HG03354 (cell line): Measurements from ENCODE around the gene NACA.
"Not testable (repeated sequence)": the region's sequence is repeated elsewhere in the genome, so short reads cannot be mapped to it uniquely, and the experiment has no call there.

Source experiments
- ATAC-seq: cut with Tn5 transposase; IDR thresholded peaks from one replicate; pipeline ENCODE4 v1.9.1; 2021; ENCODE audit warnings: mild to moderate bottlenecking; ENCODE audit not compliant: unreplicated experiment, poor library complexity, severe bottlenecking

The NACA gene

GRCh38 chr12:56726196-56726675, 1.1 kb upstream of the NACA start:
- not testable (repeated sequence) for ATAC-seq

DNA sequence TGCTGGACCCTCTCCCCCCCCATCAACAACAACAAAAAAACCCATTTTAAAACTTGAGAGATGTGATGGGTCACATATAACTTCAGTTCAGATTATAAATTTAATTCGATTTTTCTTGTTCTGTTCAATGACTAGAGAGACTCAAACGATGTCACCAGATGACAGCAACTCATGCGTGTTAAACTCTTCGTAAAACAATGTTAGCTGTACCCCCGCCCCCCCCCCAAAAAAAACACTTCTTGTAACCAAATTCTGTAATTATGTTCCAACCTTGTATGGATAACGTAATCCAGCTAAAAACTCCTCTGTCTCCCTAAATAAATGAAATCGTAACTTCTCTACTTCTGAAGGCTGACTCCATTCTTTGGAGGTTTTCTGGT, 614 bp upstream of the NACA start:
- ATAC-seq: no peak

- no peak for ATAC-seq
Observed at GRCh38 chr12:56724701-56724971, 463 bp downstream of the NACA start.

DNA sequence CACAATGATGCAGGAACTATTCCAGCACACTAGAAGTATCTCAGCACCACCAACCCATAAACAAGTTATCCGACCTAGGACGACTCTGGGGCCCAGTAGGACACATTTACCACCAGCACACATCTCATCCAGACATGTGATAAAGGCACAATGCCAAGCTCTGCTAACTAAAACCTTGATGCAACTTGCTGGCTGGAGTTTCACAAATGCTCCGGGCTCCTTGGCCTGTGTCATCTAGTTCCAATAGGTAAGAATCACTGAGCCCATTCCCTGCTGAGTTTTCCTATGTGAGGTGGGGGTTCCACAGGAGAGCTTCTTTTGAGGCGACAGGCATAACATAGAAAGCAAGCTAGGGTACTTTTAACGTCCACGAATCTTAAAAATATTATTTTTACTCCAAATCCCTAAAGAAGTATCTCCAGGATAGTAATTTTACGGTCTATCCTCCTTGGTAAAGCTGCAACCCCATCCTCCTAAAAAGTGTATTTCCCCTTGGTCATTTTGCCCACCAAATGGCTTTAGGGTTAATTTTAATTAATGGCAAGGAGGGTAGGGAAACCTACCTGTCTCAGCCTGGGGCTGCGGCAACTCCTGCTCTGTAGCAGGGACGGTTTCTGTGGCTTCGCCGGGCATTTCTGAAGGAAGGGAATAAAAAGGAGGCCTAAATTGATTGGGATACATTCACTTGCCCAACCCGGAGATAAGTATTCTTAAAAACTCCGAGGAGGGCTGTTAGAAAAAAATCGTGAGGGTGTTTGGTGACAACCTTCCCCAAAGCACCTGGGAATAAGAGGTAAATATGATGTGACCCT, 1.0 kb downstream of the NACA start:
- ATAC-seq: no peak

- no peak for ATAC-seq
Observed at GRCh38 chr12:56723352-56723751, 1.7 kb downstream of the NACA start.

DNA sequence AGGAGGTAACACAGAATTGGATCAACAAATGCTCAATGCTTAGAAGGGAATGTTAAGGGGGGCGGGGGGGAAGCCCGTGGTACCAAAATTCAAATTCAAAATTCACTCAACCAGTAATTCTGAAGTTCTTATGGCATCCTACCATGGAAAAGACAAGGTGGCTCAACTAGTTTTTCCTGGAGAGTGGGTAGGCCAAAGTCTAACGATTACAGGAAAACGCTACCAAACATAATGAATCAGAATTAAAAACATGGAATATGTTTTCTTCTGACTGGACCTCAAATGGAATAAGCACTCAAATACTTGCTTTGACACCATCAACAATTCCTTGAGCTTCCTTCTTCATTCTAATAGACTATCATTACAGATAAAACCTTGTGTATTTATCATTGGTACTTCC, 2.3 kb downstream of the NACA start:
- ATAC-seq: no peak

GRCh38 chr12:56721721-56722120, 3.4 kb downstream of the NACA start:
- no peak for ATAC-seq

- no peak for ATAC-seq
Observed at GRCh38 chr12:56721216-56721615, 3.9 kb downstream of the NACA start.

DNA sequence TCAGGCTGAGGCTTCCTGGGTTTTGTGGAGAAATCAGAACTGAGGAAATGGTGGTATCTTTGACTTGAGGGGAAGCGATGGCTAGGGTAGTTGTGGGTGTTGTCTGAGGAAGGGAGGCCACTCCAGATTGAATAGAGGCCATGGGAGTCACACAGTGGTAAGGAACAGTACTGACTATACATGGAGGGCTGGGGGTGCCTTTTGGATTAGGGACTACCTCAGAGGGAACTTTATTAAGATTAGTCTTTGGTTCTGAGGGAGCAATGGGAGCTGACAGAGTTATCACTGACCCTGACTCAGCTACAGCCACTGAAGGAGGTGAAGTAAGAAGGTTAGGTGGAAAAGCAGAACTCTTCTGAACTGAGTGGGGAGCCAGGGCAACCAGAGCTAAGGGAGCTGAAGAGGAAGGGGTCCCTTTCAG, 4.4 kb downstream of the NACA start:
- no peak for ATAC-seq

DNA sequence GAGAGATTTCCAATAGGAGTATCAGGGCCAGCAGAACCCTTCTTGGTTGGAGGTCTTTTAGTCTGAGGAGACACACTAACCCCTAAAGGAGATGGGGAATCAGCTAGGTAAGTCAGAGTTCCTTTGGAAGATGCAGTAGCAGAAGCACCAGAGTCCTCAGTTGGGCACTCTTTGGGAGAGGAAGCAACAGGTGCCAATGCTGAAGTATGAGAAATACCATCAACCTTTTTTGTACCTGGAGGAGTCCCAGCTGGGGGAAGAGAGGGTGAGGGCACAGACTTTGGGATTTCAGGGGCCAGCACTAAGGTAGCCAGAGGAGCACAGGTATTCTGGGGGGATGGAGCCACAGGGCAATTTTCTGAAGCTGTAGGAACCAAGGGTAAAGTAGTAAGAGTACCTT, 6.0 kb downstream of the NACA start:
- no peak for ATAC-seq

GRCh38 chr12:56718636-56719035, 6.5 kb downstream of the NACA start:
- ATAC-seq: no peak

DNA sequence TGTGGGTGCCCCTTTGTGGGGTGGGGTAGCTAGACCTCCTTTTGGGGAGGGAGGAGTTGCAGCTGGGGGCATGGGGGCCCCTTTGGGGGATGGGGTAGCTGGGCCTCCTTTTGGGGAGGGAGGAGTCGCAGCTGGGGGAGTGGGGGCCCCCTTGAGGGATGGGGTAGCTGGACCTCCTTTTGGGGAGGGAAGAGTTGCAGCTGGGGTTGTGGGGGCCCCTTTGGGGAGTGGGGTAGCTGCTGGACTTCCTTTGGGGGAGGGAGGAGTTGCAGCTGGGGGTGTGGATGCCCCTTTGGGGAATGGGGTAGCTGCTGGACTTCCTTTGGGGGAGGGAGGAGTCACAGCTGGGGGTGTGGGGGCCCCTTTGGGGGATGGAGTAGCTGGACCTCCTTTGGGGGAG, 7.0 kb downstream of the NACA start:
- no peak for ATAC-seq

DNA sequence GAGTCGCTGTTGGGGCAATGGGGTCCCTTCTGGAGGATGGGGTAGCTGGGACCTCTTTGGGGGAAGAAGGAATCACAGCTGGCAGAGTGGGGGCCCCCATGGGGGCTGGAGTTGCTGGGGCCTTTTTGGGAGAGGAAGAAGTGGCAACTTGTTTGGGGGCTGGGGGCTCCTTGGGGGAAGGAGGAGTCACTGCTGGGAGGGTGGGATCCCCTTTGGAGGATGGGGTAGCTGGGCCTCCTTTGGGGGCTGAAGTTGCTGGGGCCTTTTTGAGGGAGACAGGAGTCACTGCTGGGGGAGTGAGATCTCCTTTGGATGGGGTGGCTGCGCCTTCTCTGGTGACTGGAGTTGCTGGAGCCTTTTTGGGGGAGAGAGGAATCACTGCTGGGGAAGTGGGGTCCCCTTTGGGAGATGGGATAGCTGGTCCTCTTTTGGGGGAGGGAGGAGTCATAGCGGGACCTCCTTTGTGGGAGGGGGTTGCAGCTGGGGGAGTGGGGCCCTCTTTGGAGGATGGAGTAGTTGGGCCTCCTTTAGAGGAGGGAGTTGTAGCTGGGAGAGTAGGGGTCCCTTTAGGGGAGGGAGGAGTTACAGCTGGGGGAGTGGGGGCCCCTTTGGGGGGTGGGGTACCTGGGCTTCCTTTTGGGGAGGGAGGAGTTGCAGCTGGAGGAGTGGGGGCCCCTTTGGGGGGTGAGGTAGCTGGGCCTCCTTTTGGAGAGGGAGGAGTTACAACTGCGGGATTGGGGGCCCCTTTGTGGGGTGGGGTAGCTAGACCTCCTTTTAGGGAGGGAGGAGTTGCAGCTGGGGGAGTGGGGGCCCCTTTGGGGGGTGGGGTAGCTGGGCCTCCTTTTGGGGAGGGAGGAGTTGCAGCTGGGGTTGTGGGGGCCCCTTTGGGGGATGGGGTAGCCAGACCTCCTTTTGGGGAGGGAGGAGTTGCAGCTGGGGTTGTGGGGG, 7.9 kb downstream of the NACA start:
- ATAC-seq: no peak

- ATAC-seq: no peak
Observed at GRCh38 chr12:56716458-56716857, 8.6 kb downstream of the NACA start.

DNA sequence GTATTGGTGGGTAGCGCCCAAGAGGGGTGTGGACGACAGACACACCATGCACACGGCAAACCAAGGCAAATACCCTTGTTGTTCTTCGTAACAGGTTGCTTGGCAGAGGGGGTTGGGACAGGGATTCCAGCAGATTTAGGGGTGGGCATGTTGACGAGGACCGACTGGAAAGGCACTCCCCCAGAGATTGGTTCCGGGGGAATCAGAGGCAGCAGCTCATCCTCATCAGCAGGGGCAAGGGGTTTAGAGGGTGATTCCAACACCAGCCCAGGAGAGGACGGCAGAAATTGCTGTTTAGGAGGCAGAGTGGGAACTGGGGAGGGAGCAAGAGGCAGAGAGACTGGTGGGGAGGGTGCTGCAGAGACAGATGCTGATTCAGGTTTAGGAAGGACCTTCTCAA, 9.3 kb downstream of the NACA start:
- no peak for ATAC-seq

- no peak for ATAC-seq
Observed at GRCh38 chr12:56714431-56714929, 10.6 kb downstream of the NACA start.

GRCh38 chr12:56713345-56713744, 11.8 kb downstream of the NACA start:
- ATAC-seq: no peak

- ATAC-seq: no peak
Observed at GRCh38 chr12:56709759-56710376, 15.2 kb downstream of the NACA start.

- ATAC-seq: not testable (repeated sequence)
Observed at GRCh38 chr12:56704522-56704921, 20.6 kb downstream of the NACA start.

DNA sequence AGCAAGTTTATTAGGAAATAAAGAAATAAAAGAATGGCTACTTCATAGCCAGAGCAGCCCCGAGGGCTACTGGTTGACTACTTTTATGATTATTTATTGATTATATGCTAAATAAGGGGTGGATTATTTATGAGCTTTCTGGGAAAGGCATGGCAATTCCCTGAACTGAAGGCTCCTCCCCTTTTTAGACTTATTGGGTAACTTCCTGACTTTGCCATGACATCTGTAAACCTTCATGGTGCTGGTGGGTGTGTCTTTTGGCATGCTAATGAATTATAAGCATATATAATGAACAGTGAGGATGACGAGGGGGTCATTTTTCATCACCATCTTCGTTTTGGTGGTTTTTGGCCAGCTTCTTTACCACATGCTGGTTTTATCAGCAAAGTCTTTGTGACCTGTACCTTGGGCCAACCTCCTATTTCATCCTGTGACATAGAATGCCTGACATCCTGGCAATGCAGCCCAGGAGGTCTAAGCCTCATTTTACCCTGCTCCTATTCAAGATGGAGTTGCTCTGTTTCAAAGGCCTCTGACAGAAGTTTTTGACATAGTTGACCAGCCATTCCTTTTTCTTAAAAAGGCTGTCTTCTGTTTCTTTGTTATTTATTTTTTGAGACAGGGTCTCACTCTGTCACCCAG, 26.0 kb downstream of the NACA start:
- no peak for ATAC-seq
